Coronary artery (tissue), 2 donors: ENCODE results near the gene ANKRD49.

Experiments
- DNase-seq: peaks from one replicate; pipeline ENCODE4 v3.0.0-alpha.2; 2017; ENCODE audit warnings: low spot score
- H3K27ac ChIP-seq, 2 donors: fragments of 200-600 bp; sonication (generic); one replicate each; pipeline ENCODE4 v1.5.1; 2016 to 2019
- H3K4me3 ChIP-seq: fragments of 200-600 bp; sonication (generic); 2 replicates; pipeline ENCODE4 v1.5.1; 2016; ENCODE audit warnings: mild to moderate bottlenecking, moderate library complexity
- TF ChIP-seq, protein P1 (sequence below): fragments of 200-600 bp; sonication (generic); IDR thresholded peaks from one replicate; pipeline ENCODE4 v1.5.1; 2019; ENCODE audit warnings: antibody characterized with exemption

Gene ANKRD49

DNA sequence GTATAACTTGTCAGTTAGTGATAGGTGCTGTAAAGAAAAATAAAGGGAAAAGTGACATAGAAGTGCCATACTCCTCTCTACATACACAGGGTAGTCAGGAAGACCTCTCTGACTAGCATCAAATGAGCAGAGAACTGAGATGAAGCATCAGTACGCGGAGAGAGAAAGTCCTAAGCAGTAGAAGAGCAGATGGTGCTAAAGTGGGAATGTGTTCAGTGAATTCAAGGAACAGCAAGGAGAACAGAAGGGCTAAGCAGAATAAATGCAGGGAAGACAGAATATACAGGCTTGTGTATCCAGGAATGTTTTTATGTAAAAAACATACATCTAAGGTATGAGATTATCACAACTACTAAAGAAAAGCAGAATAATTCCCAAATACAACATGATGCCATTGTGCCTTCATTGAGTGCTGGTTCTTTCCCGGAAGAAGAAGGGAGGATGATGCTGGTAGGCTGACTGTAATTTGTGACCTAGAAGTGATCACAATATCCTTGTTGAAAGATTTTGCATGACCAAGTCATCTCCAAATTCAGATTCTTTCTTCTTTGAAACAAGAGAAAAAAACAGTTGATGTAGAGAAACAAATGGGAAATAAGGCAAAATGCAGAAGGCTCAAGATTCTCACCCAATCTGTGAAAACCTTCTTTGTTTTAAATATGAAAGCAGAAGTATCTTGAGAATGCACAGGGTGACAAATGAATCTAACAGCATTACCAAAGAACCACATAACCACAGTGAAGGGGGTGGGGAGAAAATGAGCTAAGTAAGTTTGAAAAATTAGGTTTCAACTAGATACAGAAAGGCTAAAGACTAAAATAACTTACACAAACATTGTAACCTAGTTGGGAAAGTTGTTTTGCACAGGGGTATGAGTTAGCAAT is 20.6 kb upstream of the ANKRD49 start:
- Histone ChIP-seq H3K4me3 (no peak overlapping the region), H3K27ac (no peak overlapping the region)
- no peak for DNase-seq
- TF ChIP-seq, protein P1, sequence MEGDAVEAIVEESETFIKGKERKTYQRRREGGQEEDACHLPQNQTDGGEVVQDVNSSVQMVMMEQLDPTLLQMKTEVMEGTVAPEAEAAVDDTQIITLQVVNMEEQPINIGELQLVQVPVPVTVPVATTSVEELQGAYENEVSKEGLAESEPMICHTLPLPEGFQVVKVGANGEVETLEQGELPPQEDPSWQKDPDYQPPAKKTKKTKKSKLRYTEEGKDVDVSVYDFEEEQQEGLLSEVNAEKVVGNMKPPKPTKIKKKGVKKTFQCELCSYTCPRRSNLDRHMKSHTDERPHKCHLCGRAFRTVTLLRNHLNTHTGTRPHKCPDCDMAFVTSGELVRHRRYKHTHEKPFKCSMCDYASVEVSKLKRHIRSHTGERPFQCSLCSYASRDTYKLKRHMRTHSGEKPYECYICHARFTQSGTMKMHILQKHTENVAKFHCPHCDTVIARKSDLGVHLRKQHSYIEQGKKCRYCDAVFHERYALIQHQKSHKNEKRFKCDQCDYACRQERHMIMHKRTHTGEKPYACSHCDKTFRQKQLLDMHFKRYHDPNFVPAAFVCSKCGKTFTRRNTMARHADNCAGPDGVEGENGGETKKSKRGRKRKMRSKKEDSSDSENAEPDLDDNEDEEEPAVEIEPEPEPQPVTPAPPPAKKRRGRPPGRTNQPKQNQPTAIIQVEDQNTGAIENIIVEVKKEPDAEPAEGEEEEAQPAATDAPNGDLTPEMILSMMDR: no peak

DNA sequence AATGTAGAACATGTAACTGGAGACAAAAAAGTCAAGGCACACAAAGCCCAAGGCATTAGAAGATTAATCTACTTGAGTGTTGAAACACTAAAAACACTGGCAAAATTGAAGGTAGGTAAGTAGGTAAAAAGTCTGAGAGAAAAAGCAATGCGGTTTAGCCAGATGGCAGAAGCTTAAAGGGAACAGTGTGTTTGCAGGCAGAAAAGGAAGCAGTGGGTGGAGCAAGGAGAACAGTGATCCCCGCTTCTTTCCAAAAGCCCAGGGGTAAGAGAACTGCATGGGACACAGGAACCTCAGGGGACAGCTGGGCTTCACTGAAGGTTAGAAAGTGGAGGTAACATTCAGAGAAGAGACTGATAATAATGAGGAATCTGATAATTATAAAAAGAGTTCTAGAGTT is 16.2 kb upstream of the ANKRD49 start:
- DNase-seq: no peak
- Histone ChIP-seq H3K4me3 (no peak overlapping the region), H3K27ac (no peak overlapping the region)
- TF ChIP-seq, protein P1: no peak

DNA sequence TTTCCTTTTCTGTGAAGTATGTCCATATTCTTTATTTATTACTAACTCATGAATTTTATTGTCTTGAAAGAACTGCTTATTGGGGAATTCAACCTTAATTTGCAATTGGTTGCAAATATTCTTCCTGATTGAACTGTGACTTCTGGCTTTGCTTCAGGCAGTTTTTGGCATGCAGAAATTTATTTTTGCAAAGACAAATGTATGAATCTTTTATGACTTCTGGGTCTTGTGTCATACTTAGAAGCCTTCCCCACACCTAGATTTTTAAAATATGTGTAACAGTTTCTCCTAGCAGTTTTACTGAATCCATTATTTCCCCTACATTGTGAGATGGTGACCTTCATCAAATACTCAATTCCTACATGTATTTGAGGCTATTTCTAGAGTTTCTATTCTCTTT is 12.4 kb upstream of the ANKRD49 start:
- DNase-seq: no peak
- H3K4me3 ChIP-seq: no peak overlapping the region
- TF ChIP-seq, protein P1: no peak
- H3K27ac ChIP-seq: no peak overlapping the region

DNA sequence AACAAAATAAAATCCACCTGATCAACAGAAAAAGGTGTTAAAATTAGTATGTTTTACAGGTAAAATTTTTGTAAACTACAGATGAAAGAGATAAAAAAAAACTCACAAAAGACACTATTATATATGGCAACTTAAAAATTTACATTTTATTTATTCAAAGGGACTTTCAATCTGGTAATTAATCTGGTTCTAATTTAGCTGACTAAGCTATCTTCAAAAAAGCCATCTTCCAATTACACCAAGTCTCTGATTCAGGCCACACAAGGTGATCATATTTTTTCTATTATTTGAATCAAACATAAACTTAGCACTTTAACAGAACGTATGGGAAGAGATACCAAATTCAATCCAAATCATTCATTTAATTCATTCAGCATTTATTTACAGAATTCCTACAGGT is 7.7 kb upstream of the ANKRD49 start:
- Histone ChIP-seq H3K27ac (no peak overlapping the region), H3K4me3 (no peak overlapping the region)
- TF ChIP-seq, protein P1: no peak
- DNase-seq: no peak

DNA sequence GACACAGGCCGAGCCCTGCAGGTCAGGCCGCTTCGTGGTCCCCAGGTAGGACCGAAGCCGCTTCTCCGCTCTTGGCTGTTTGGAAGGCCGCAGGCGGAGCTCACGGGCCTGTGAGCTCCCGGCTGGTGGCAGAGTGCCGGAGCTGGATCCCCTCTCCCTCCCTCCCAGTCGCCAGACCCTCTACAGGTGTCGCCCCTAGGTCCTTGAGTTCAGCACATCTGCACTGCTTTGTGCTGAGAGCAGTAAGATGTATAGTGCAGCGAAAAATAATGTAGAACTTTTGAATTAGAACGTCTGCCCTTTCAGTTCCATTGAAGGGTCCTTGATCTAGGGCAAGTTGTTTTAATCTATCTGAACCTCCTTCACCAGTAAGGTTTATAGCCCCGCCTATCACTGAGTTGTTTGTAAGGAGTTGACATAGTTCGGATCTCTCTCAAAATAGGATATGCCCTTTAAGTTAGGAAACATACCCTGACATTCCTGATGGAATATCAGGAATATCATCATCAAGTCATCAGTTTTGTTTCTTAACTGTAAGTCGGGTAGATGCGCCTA is 419 bp downstream of the ANKRD49 start:
- TF ChIP-seq, protein P1: no peak
- Histone ChIP-seq H3K4me3 (peak overlapping the region; percentile 82), H3K27ac (peak overlapping the region; percentile 73 to 85)
- DNase-seq: no peak

DNA sequence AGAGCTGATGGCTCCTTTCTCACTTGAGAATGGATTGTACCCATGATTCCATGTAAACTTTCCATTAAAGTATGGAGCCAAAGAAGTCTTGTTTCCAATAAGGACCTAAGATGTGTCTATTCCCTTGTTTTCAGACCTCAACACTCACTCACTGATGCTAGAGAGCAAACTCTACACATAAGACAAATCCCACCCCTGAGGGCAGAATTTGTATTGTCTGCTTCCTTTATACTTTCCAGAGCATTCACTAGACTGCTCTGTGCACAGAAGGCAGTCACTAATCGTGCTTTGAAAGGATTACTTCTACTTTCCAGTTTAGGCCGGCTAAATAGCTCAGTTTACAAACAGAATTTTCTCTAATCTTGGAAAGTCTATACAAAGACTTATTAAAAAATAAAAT is 6.4 kb downstream of the ANKRD49 start:
- TF ChIP-seq, protein P1: no peak
- DNase-seq: no peak
- Histone ChIP-seq H3K27ac (no peak overlapping the region), H3K4me3 (no peak overlapping the region)

DNA sequence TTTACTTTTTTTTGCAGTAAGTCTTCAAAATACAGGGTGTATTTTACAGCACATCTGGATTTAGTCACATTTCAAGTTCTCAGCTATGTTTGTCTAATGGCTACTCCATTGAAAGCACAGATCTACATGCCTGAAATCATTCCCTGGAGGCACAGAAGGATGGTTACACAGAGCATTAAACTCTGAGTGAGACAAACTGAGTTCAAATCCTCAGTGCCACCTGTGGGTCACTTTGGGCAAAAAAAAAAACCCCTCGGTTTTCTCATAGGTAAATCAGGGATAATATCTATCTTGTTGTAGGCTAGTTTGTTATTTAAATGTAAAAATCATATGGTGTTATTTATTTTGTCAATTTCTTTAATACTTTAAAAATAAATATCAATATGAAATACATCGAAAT is 7.7 kb downstream of the ANKRD49 start:
- no peak for DNase-seq
- Histone ChIP-seq H3K27ac (no peak overlapping the region), H3K4me3 (no peak overlapping the region)
- TF ChIP-seq, protein P1: no peak
